OCI-LY3 (cell line): ENCODE measurements around the gene EARS2.

Experiments
- H2AFZ ChIP-seq: fragments of 200-600, 300-600 bp; shearing (Covaris generic); 2 replicates; pipeline ENCODE4 v1.6.0; 2014; ENCODE audit warnings: antibody characterized with exemption, low read depth, low read length
- H3K27ac ChIP-seq: fragments of 200-600, 300-600 bp; sonication (generic); 2 replicates; pipeline ENCODE4 v1.5.1; 2014; ENCODE audit warnings: mild to moderate bottlenecking, low read length, moderate library complexity, mixed read lengths
- H3K27me3 ChIP-seq: fragments of 200-600, 300-600 bp; sonication (generic); 2 replicates; pipeline ENCODE4 v1.6.1; 2014; ENCODE audit warnings: low read depth, low read length, mixed read lengths
- H3K36me3 ChIP-seq: fragments of 200-600, 300-600 bp; sonication (generic); replicated peaks from 2 replicates; pipeline ENCODE3; 2014; ENCODE audit warnings: low read depth, low read length, mixed read lengths
- H3K4me1 ChIP-seq: fragments of 300-600, 200-600 bp; sonication (generic); 2 replicates; pipeline ENCODE4 v1.6.1; 2014; ENCODE audit warnings: low read length, mixed read lengths
- H3K4me2 ChIP-seq: fragments of 200-600, 300-600 bp; sonication (generic); 2 replicates; pipeline ENCODE4 v1.6.1; 2014; ENCODE audit warnings: low read length, mixed read lengths
- H3K4me3 ChIP-seq: fragments of 300-600, 200-600 bp; sonication (generic); 2 replicates; pipeline ENCODE4 v1.5.1; 2014; ENCODE audit warnings: antibody characterized with exemption, mild to moderate bottlenecking, low read length, moderate library complexity
- H3K79me2 ChIP-seq: fragments of 300-600, 200-600 bp; shearing (Covaris generic); 2 replicates; pipeline ENCODE4 v1.6.1; 2014; ENCODE audit warnings: mild to moderate bottlenecking, low read length, mixed read lengths
- H3K9ac ChIP-seq: fragments of 300-600, 200-600 bp; shearing (Covaris generic); 2 replicates; pipeline ENCODE4 v1.6.0; 2014; ENCODE audit warnings: mild to moderate bottlenecking, low read length, moderate library complexity
- H3K9me3 ChIP-seq: fragments of 200-600, 300-600 bp; shearing (Covaris generic); 2 replicates; pipeline ENCODE4 v1.6.1; 2014; ENCODE audit warnings: low read length, mixed read lengths; ENCODE audit not compliant: insufficient read depth
- H4K20me1 ChIP-seq: fragments of 200-600, 300-600 bp; sonication (generic); 2 replicates; pipeline ENCODE4 v1.6.1; 2016; ENCODE audit warnings: low read length, mixed read lengths; ENCODE audit not compliant: insufficient read depth
- EZH2phosphoT487 ChIP-seq: fragments of 200-600 bp; shearing (Covaris generic); IDR thresholded peaks from 2 replicates; pipeline ENCODE4 v1.6.1; 2018; ENCODE audit warnings: antibody characterized with exemption, mixed run types, low read depth
- TF ChIP-seq, protein P1 (sequence below): fragments of 200-600, 300-600 bp; sonication (generic); IDR thresholded peaks from 2 replicates; pipeline ENCODE4 v1.5.1; 2014; ENCODE audit warnings: antibody characterized with exemption, low read length, low read depth

Gene EARS2

GRCh38 chr16:23496821-23497542, 60.2 kb downstream of the EARS2 start:
- no peak overlapping the region for H2AFZ ChIP-seq
- H3K9ac ChIP-seq = no peak overlapping the region
- no peak overlapping the region for H3K4me3 ChIP-seq
- peaks cover 99% of the 10 kb centered on the region for H4K20me1 ChIP-seq
- H3K27me3 ChIP-seq = no peaks in the 10 kb centered on the region
- H3K4me2 ChIP-seq = no peak overlapping the region
- H3K27ac ChIP-seq = no peak overlapping the region
- H3K4me1 ChIP-seq = no peaks in the 10 kb centered on the region
- no peaks in the 10 kb centered on the region for H3K9me3 ChIP-seq
- TF ChIP-seq, protein P1, sequence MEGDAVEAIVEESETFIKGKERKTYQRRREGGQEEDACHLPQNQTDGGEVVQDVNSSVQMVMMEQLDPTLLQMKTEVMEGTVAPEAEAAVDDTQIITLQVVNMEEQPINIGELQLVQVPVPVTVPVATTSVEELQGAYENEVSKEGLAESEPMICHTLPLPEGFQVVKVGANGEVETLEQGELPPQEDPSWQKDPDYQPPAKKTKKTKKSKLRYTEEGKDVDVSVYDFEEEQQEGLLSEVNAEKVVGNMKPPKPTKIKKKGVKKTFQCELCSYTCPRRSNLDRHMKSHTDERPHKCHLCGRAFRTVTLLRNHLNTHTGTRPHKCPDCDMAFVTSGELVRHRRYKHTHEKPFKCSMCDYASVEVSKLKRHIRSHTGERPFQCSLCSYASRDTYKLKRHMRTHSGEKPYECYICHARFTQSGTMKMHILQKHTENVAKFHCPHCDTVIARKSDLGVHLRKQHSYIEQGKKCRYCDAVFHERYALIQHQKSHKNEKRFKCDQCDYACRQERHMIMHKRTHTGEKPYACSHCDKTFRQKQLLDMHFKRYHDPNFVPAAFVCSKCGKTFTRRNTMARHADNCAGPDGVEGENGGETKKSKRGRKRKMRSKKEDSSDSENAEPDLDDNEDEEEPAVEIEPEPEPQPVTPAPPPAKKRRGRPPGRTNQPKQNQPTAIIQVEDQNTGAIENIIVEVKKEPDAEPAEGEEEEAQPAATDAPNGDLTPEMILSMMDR = no peak
- no peak for TF ChIP-seq EZH2phosphoT487
- H3K36me3 ChIP-seq = peaks cover 55% of the 10 kb centered on the region
- H3K79me2 ChIP-seq = peaks cover 86% of the 10 kb centered on the region

DNA sequence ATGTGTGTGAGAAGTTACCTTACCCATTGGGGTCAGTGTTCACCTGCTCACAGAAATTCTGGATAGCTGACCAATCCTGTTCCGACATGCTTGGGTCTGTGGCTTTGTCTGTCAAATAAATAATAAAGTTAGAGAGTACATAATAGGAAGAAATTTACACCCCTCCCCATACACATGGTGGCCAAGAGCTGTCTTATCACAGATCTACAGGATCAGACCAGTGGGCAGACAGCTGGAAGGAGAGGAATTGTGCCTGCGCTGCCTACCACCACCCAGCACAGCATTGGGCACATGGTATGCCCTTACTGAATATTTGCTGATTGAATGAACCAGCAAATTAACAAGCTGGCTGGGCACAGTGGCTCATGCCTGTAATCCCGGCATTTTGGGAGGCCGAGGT, 61.5 kb downstream of the EARS2 start:
- Histone ChIP-seq H3K4me1 (no peaks in the 10 kb centered on the region), H3K9ac (no peak overlapping the region), H3K4me2 (no peak overlapping the region), H3K36me3 (peaks cover 59% of the 10 kb centered on the region), H3K27me3 (no peaks in the 10 kb centered on the region), H3K79me2 (peaks cover 73% of the 10 kb centered on the region), H4K20me1 (peaks cover 97% of the 10 kb centered on the region), H3K4me3 (no peak overlapping the region), H3K27ac (no peak overlapping the region), H3K9me3 (no peaks in the 10 kb centered on the region), H2AFZ (no peak overlapping the region)
- TF ChIP-seq, protein P1 = no peak
- no peak for TF ChIP-seq EZH2phosphoT487

- Histone ChIP-seq H2AFZ (no peak overlapping the region), H3K36me3 (peaks cover 64% of the 10 kb centered on the region), H3K79me2 (peaks cover 65% of the 10 kb centered on the region), H3K4me3 (no peak overlapping the region), H3K27ac (no peak overlapping the region), H4K20me1 (peaks cover 90% of the 10 kb centered on the region), H3K27me3 (no peaks in the 10 kb centered on the region), H3K9me3 (no peaks in the 10 kb centered on the region), H3K4me2 (no peak overlapping the region), H3K4me1 (no peaks in the 10 kb centered on the region), H3K9ac (no peak overlapping the region)
- TF ChIP-seq, protein P1 = no peak
- TF ChIP-seq EZH2phosphoT487 = no peak
Observed at GRCh38 chr16:23494188-23494587, 63.0 kb downstream of the EARS2 start.

GRCh38 chr16:23491490-23492391, 65.4 kb downstream of the EARS2 start:
- no peak overlapping the region for H3K4me2 ChIP-seq
- H3K79me2 ChIP-seq = peaks cover 41% of the 10 kb centered on the region
- no peak overlapping the region for H3K27ac ChIP-seq
- H3K36me3 ChIP-seq = peaks cover 78% of the 10 kb centered on the region
- H3K4me1 ChIP-seq = no peaks in the 10 kb centered on the region
- H3K9me3 ChIP-seq = no peaks in the 10 kb centered on the region
- H4K20me1 ChIP-seq = peaks cover 87% of the 10 kb centered on the region
- no peak overlapping the region for H3K4me3 ChIP-seq
- TF ChIP-seq, protein P1 = no peak
- TF ChIP-seq EZH2phosphoT487 = no peak
- no peaks in the 10 kb centered on the region for H3K27me3 ChIP-seq
- no peak overlapping the region for H3K9ac ChIP-seq
- no peak overlapping the region for H2AFZ ChIP-seq
